HCT116 (cell line): ENCODE data around the gene KCNC1. TPM values are rescaled to one million over a fixed set of nuclear protein-coding genes. Genes with fewer than 3 reads are reported as not detected.
A peak's percentile ranks its signal among the peaks of the same experiment; 100 is the strongest.

Experiments
- ATAC-seq: fragments of 200-7000 bp; cut with Tn5 transposase; 2 replicates; pipeline ENCODE4 v1.9.1; 2020; ENCODE audit warnings: mild to moderate bottlenecking, moderate library complexity
- BruUV-seq: library from RNA; stranded (reverse); fragments of 400-500 nt; replicated peaks from 2 replicates; lab custom pipeline; 2021; lab: Mats Ljungman, UMichigan
- CTCF ChIA-PET: fragments of 300-600 bp; sonication (Branson Sonifier 250); formaldehyde crosslinking; loops from one replicate; lab custom pipeline; 2021; ENCODE audit warnings: antibody characterized with exemption; lab: Charles Lee
- POLR2A ChIA-PET: fragments of 300-600, 350-600 bp; sonication (Branson Sonifier 250); formaldehyde crosslinking; loops from one replicate; lab custom pipeline; 2021; ENCODE audit warnings: antibody characterized with exemption; lab: Charles Lee
- RAD21 ChIA-PET, 2 experiments: fragments of 300-600 bp; sonication (Branson Sonifier 250); formaldehyde crosslinking; loops; one replicate each; lab custom pipeline; 2023; ENCODE audit warnings: low total read pairs in 2 of 2; ENCODE audit not compliant: uncharacterized antibody in 2 of 2, unreplicated experiment in 2 of 2, low non-redundant PET in 1 of 2; lab: Charles Lee
- DNase-seq: peaks from one replicate; pipeline ENCODE4 v3.0.0-alpha.2; 2010; ENCODE audit warnings: low read depth, low spot score
- H2AFZ ChIP-seq: fragments of 200-600 bp; shearing (Covaris generic), sonication (generic); 2 replicates; pipeline ENCODE4 v1.6.1; 2017; ENCODE audit warnings: low read depth, mixed run types, mixed read lengths, antibody characterized with exemption, low read length; ENCODE audit not compliant: poor library complexity, severe bottlenecking
- H3K27ac ChIP-seq: 2 replicates; pipeline ENCODE4 v1.5.1; 2012; ENCODE audit warnings: low read depth, low read length
- H3K27me3 ChIP-seq: fragments of 200-600 bp; sonication (generic); 2 replicates; pipeline ENCODE4 v1.6.1; 2016; ENCODE audit warnings: mixed run types, low read length, mixed read lengths; ENCODE audit not compliant: insufficient read depth
- H3K36me3 ChIP-seq, 2 experiments: fragments of 200-500 bp in 1 of 2; fragments of 200-600 bp in 1 of 2; sonication (Bioruptor generic) in 1 of 2; sonication (generic) in 1 of 2; 2 replicates each; pipeline versions ENCODE4 v1.5.1 to v1.6.1; 2014 to 2016; ENCODE audit warnings: low read length in 2 of 2, inconsistent platforms in 1 of 2, mixed read lengths in 1 of 2, mixed run types in 1 of 2; ENCODE audit not compliant: insufficient read depth in 2 of 2, control insufficient read depth in 1 of 2
- H3K4me1 ChIP-seq, 2 experiments: fragments of 200-600 bp in 1 of 2; sonication (generic) in 1 of 2; 2 replicates each; pipeline versions ENCODE4 v1.5.1 to v1.6.1; 2012 to 2017; ENCODE audit warnings: low read length in 2 of 2, inconsistent platforms in 1 of 2, mild to moderate bottlenecking in 1 of 2, mixed read lengths in 1 of 2, mixed run types in 1 of 2, moderate library complexity in 1 of 2; ENCODE audit not compliant: insufficient read depth in 2 of 2, control insufficient read depth in 1 of 2
- H3K4me2 ChIP-seq: fragments of 200-600 bp; sonication (generic); 2 replicates; pipeline ENCODE4 v1.6.1; 2017; ENCODE audit warnings: mixed run types, low read length, mixed read lengths
- H3K4me3 ChIP-seq, 2 experiments: fragments of 200-600 bp in 1 of 2; sonication (generic) in 1 of 2; replicated peaks in 1 of 2; 2 replicates each; pipeline ENCODE4 v1.5.1; 2011 to 2016; ENCODE audit warnings: low read length in 2 of 2, control low read depth in 1 of 2, low read depth in 1 of 2, mild to moderate bottlenecking in 1 of 2, mixed read lengths in 1 of 2, mixed run types in 1 of 2
- H3K79me2 ChIP-seq: fragments of 200-600 bp; sonication (generic); 2 replicates; pipeline ENCODE4 v1.6.1; 2017; ENCODE audit warnings: mild to moderate bottlenecking, mixed run types, low read length, moderate library complexity, mixed read lengths; ENCODE audit not compliant: insufficient read depth
- H3K9ac ChIP-seq: fragments of 200-600 bp; sonication (generic); 2 replicates; pipeline ENCODE4 v1.6.1; 2016; ENCODE audit warnings: low read length, mixed read lengths
- H3K9me2 ChIP-seq: fragments of 200-600 bp; sonication (generic), shearing (Covaris generic); 2 replicates; pipeline ENCODE4 v1.6.1; 2017; ENCODE audit warnings: mixed run types, mild to moderate bottlenecking, moderate library complexity; ENCODE audit not compliant: insufficient read depth
- H3K9me3 ChIP-seq, 2 experiments: fragments of 200-500 bp in 1 of 2; fragments of 200-600 bp in 1 of 2; sonication (Bioruptor generic) in 1 of 2; sonication (generic) in 1 of 2; 2 replicates each; pipeline ENCODE4 v1.6.1; 2014 to 2017; ENCODE audit warnings: low read length in 2 of 2, mixed read lengths in 2 of 2, inconsistent platforms in 1 of 2, low read depth in 1 of 2, mild to moderate bottlenecking in 1 of 2, mixed run types in 1 of 2, moderate library complexity in 1 of 2; ENCODE audit not compliant: control insufficient read depth in 1 of 2, insufficient read depth in 1 of 2
- H4K20me1 ChIP-seq: fragments of 200-600 bp; sonication (generic), shearing (Covaris generic); 2 replicates; pipeline ENCODE4 v1.6.1; 2017; ENCODE audit warnings: mixed run types, mild to moderate bottlenecking, moderate library complexity; ENCODE audit not compliant: insufficient read depth
- EGR1 ChIP-seq: IDR thresholded peaks from 2 replicates; pipeline ENCODE4 v1.6.1; 2012; ENCODE audit warnings: low read depth
- EZH2 ChIP-seq: fragments of 200-600 bp; sonication (generic); IDR thresholded peaks from 2 replicates; pipeline ENCODE4 v1.6.1; 2017; ENCODE audit warnings: antibody characterized with exemption, mixed run types
- JUND ChIP-seq: IDR thresholded peaks from 2 replicates; pipeline ENCODE4 v1.6.1; 2012
- SIN3A ChIP-seq: IDR thresholded peaks from 2 replicates; pipeline ENCODE4 v1.6.1; 2012; ENCODE audit warnings: low read depth
- SRF ChIP-seq: IDR thresholded peaks from 2 replicates; pipeline ENCODE4 v1.6.1; 2012; ENCODE audit warnings: low read depth
- ZFX ChIP-seq: fragments of 450-650 bp; IDR thresholded peaks from 2 replicates; pipeline ENCODE4 v1.6.1; 2017
- ZNF274 ChIP-seq: fragments of 200-500 bp; sonication (Bioruptor generic); IDR thresholded peaks from 2 replicates; pipeline ENCODE4 v1.6.1; 2014; ENCODE audit warnings: mild to moderate bottlenecking, low read depth, low read length, inconsistent platforms
- intact Hi-C: fragments of 100-400 bp; cut with micrococcal nuclease; formaldehyde crosslinking; loops from 2 replicates; pipeline ENCODE4 v1.10.0; 2022
- total RNA-seq: library from RNA; stranded (reverse); gene quantifications from one replicate; pipeline ENCODE4 v1.2.1, GENCODE V29; 2021; ENCODE audit not compliant: unreplicated experiment
- TF ChIP-seq, protein P1 (sequence below), 3 experiments: fragments of 200-600 bp in 1 of 3; sonication (generic) in 1 of 3; IDR thresholded peaks in 2 of 3; conservative IDR thresholded peaks in 1 of 3; 2 replicates each; pipeline ENCODE4 v1.5.1; 2012 to 2017; ENCODE audit warnings: low read depth in 2 of 3, low read length in 2 of 3, antibody characterized with exemption in 1 of 3, borderline replicate concordance in 1 of 3, control low read depth in 1 of 3, mild to moderate bottlenecking in 1 of 3, mixed read lengths in 1 of 3, mixed run types in 1 of 3, moderate library complexity in 1 of 3; ENCODE audit not compliant: insufficient read depth in 1 of 3
- TF ChIP-seq, protein P2 (sequence below): IDR thresholded peaks from 2 replicates; pipeline ENCODE4 v1.6.1; 2012; ENCODE audit warnings: low read depth

KCNC1 gene
- total RNA-seq, 1 experiment from 2014 or later: 0.12 TPM

DNA sequence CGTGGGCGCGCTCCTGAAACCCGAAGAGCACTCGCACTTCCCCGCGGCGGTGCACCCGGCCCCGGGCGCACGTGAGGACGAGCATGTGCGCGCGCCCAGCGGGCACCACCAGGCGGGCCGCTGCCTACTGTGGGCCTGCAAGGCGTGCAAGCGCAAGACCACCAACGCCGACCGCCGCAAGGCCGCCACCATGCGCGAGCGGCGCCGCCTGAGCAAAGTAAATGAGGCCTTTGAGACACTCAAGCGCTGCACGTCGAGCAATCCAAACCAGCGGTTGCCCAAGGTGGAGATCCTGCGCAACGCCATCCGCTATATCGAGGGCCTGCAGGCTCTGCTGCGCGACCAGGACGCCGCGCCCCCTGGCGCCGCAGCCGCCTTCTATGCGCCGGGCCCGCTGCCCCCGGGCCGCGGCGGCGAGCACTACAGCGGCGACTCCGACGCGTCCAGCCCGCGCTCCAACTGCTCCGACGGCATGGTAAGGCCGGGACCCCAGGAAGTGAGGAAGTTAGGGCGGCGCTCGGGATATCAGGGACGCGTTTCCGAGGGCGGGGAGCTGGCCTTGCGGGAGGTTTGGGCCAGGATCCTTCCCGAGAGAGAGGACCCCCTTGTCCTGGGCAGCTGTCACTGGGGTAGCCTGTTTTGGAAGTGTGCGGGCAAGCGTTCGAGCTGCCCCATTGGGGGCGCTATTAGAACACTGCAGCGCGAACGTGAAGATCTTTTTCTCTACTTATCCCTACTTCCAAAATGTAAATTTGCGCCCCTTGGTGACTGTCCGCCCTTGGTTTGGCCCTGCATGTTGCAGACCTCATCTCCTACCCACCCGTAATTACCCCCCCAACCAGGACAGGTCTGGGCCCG is 14.4 kb upstream of the KCNC1 start:
- TF ChIP-seq EGR1: no peak
- TF ChIP-seq, protein P1, sequence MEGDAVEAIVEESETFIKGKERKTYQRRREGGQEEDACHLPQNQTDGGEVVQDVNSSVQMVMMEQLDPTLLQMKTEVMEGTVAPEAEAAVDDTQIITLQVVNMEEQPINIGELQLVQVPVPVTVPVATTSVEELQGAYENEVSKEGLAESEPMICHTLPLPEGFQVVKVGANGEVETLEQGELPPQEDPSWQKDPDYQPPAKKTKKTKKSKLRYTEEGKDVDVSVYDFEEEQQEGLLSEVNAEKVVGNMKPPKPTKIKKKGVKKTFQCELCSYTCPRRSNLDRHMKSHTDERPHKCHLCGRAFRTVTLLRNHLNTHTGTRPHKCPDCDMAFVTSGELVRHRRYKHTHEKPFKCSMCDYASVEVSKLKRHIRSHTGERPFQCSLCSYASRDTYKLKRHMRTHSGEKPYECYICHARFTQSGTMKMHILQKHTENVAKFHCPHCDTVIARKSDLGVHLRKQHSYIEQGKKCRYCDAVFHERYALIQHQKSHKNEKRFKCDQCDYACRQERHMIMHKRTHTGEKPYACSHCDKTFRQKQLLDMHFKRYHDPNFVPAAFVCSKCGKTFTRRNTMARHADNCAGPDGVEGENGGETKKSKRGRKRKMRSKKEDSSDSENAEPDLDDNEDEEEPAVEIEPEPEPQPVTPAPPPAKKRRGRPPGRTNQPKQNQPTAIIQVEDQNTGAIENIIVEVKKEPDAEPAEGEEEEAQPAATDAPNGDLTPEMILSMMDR (IDR thresholded peaks at IDR 0.05 in 2 of 3, conservative IDR thresholded peaks at IDR 0.05 in 1 of 3; ENCODE audit: borderline replicate concordance in 1 of 3, insufficient read depth in 1 of 3, low read depth in 2 of 3, low read length in 2 of 3): peak in 2 of 3 experiments; percentile 20 to 29; a peak in 2 of 6 replicates
- TF ChIP-seq, protein P2, sequence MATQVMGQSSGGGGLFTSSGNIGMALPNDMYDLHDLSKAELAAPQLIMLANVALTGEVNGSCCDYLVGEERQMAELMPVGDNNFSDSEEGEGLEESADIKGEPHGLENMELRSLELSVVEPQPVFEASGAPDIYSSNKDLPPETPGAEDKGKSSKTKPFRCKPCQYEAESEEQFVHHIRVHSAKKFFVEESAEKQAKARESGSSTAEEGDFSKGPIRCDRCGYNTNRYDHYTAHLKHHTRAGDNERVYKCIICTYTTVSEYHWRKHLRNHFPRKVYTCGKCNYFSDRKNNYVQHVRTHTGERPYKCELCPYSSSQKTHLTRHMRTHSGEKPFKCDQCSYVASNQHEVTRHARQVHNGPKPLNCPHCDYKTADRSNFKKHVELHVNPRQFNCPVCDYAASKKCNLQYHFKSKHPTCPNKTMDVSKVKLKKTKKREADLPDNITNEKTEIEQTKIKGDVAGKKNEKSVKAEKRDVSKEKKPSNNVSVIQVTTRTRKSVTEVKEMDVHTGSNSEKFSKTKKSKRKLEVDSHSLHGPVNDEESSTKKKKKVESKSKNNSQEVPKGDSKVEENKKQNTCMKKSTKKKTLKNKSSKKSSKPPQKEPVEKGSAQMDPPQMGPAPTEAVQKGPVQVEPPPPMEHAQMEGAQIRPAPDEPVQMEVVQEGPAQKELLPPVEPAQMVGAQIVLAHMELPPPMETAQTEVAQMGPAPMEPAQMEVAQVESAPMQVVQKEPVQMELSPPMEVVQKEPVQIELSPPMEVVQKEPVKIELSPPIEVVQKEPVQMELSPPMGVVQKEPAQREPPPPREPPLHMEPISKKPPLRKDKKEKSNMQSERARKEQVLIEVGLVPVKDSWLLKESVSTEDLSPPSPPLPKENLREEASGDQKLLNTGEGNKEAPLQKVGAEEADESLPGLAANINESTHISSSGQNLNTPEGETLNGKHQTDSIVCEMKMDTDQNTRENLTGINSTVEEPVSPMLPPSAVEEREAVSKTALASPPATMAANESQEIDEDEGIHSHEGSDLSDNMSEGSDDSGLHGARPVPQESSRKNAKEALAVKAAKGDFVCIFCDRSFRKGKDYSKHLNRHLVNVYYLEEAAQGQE: no peak
- no peak for TF ChIP-seq SIN3A
- no peak for TF ChIP-seq ZFX
- no peak for TF ChIP-seq ZNF274
- TF ChIP-seq EZH2: no peak
- TF ChIP-seq JUND: no peak
- no peak for TF ChIP-seq SRF
- Histone ChIP-seq H3K27ac (no peak overlapping the region), H3K36me3 (no peaks in the 10 kb centered on the region), H3K4me2 (no peak overlapping the region), H3K27me3 (peaks cover 17% of the 10 kb centered on the region; the same call in 1 of the 2 replicates), H4K20me1 (no peaks in the 10 kb centered on the region), H3K79me2 (no peaks in the 10 kb centered on the region), H3K4me3 (no peak overlapping the region), H3K9me2 (no peaks in the 10 kb centered on the region), H2AFZ (no peak overlapping the region), H3K9me3 (no peaks in the 10 kb centered on the region), H3K9ac (no peak overlapping the region), H3K4me1 (peaks cover 2 to 10% of the 10 kb centered on the region in 2 experiments; a peak in 3 of 4 replicates)
- RAD21 ChIA-PET: interaction anchor here in 1 of 2 experiments (0.5 kb wide), 1 partner anchor 395 kb away, joined by 4 read pairs; no protein-coding TSS in a partner anchor
- no peak for DNase-seq
- no peak for ATAC-seq
- BruUV-seq: no TSS peak
- CTCF ChIA-PET: interaction anchor here (0.7 to 3.4 kb wide), 3 partner anchors 11 to 258 kb away, joined by 3 to 18 read pairs (median 3); no protein-coding TSS in a partner anchor
- POLR2A ChIA-PET: interaction anchor here (0.6 kb wide), 1 partner anchor 429 kb away, joined by 3 read pairs; no protein-coding TSS in a partner anchor
- intact Hi-C loops: no loop called here
